NCI-H2081 (cell line): ENCODE results near the gene PUM2.
A peak's percentile ranks its signal among the peaks of the same experiment; 100 is the strongest.
"Not testable (repeated sequence)": the region's sequence is repeated elsewhere in the genome, so short reads cannot be mapped to it uniquely, and the experiment has no call there.

Experiments used
- DNase-seq, 2 experiments: peaks; one replicate each; lab custom pipeline; 2025; lab: John Stamatoyannopoulos, UW

Gene PUM2

DNA sequence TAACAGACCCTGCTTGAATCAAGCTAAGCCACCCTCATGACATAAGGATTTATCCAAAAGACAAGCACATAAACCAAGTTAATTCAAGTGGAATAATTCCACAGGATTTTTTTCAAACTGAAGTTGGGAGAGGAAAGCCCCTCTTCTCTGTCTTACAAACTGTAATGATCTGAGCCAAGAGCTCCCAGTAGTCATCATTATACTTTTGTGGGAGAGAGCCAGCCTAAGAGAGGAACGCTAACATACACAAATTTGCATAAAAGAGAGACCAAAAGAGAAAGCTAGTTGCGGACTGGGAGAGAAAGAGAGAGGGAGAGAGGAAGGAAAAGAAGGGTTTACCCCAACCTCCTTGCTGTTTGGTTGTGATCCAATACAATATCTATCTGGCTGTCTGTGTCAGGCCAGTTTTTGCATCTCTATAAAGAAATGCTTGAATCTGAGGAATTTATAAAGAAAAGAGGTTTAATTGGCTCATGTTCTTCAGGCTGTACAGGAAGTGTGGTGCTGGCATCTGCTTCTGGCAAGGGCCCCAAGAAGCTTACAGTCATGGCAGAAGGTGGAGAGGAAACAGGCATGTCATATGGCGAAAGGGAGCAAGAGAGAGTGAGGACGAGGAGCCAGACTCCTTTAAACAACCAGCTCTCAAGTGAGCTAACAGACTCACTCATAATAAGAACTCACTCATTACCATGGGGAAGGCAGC, 20.8 kb upstream of the PUM2 start:
- DNase-seq: no peak

DNA sequence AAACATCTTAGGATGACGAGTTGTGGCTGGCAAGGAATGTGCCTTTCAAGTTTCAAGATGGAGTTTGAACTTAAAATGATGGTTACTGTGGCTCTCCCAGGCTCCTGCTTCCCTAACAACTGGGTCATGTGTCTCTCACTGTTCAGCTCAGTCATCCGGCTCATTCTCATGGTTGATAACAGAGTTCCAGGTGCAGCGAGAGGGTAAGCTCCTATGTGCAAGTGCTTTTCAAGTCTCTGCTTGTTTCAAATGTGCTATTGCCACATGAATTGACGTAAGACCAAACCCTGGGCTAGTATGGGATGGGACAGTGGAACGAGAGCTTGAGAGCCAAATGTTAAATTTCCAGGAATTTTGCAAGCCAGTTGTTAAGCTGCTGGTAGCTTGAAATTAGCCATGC, 19.5 kb upstream of the PUM2 start:
- DNase-seq: no peak

DNA sequence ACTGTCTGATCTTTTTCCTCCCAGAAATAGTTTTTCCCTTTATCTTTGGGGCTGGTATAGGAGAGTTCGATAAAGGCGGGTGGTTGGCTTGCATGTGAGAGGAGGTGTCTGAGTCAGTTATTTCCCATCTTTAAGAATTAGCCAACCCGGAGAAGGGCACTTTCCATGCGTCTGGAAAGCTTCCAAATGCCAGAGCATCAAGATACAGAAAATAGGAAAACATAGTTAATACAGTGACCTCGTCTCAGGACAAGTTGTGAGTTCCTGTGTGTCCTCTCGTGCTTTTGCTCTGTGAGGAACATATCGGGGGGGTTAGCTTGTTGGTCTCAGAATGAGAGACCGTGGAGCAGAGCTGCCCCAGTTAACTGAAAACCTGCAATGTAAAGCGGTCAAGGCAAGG, 18.7 kb upstream of the PUM2 start:
- no peak for DNase-seq

DNA sequence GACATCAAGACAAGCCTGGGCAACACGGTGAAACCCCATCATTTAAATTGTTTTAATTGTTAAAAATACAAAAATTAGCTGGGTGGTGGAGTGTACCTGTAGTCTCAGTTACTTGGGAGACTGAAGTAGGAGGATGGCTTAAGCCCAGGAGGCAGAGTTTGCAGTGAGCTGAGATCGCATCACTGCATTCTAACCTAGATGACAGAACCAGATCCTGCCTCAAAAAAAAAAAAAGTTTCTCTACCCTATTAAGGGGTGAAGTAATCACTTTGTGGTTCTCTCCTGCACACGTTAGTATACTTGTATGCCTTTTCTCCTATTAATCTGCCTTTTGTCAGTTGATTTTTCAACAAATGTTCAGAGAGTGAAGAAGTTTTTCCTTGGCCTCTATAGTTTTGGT, 18.1 kb upstream of the PUM2 start:
- no peak for DNase-seq

DNA sequence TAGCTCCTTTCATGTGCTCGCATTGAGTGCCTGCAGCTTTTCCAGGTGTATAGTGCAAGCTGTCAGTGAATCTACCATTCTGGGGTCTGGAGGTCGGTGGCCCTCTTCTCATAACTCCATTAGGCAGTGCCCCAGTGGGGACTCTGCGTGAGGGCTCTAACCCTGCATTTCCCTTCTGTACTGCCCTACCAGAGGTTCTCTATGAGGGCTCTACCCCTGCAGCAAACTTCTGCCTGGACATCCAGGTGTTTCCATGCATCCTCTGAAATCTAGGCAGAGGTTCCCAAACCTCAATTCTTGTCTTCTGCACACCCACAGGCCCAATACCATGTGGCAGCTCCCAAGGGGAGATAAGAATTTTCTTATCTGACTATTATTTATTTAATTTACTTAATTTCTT, 17.3 kb upstream of the PUM2 start:
- not testable (repeated sequence) for DNase-seq

DNA sequence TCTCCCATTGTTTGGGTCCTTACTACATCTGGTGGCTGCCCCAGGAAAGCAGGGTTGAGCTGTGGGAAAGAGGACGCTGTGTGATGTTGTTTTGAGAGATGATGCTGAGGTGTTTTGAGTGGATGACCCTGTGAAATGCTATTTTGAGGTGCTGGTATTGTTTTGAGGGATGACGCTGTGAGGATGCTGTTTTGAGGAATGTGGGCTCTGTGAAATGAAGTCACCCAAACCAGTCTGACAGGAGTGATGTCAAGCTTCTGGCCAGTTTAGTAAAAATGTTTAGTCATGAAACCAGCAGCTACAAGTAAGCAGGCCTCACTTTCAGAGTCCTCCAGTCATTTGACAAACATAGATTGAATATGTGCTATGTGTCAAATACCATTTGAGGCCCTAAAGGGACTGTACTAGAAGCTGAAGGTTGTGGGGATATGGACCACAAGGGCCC, 16.1 kb upstream of the PUM2 start:
- no peak for DNase-seq

DNA sequence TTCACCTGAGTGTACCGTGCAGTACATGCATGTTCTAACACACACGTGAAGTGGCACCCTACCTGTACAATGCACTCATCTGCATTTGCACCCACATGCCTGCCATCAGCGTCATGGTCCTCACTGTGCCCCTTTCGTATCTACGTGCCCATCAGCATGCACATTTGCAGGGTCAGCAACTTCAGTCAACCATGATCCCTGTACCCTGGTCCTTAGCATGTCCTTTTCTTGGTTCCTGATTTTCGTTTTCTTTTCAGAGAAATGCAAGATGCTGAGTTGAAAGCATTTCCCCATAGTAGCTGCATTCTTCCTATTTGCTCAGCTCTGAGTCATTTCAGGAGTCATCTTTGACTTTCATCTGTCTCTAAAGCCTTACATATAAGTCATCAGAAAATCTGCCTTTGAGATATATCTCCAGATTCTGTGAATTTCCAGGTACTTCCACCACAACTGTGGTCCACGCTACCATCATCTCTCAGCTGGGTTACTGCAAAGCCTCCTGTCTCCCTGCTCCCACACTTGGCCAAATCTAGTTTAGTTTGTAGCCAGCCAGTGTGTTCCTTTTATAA, 14.7 kb upstream of the PUM2 start:
- DNase-seq: no peak

DNA sequence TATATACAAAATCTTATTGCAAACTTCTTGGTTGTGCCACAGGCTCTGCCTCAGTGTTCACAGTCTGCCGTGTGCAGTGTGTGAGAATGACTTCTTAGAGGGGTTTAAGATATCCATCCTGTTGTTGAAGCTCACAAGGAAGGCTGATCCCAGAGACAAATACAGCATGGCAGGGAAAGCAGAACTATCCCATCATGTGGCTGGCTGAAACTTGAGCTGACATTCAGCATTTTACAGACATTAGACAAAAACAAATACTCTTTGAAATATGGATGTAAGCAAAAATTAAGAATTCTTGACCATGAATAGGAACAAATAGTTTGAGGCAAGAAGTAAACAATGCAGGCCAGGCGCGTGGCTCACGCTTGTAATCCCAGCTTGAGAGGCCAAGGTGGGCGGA, 12.9 kb upstream of the PUM2 start:
- no peak for DNase-seq

DNA sequence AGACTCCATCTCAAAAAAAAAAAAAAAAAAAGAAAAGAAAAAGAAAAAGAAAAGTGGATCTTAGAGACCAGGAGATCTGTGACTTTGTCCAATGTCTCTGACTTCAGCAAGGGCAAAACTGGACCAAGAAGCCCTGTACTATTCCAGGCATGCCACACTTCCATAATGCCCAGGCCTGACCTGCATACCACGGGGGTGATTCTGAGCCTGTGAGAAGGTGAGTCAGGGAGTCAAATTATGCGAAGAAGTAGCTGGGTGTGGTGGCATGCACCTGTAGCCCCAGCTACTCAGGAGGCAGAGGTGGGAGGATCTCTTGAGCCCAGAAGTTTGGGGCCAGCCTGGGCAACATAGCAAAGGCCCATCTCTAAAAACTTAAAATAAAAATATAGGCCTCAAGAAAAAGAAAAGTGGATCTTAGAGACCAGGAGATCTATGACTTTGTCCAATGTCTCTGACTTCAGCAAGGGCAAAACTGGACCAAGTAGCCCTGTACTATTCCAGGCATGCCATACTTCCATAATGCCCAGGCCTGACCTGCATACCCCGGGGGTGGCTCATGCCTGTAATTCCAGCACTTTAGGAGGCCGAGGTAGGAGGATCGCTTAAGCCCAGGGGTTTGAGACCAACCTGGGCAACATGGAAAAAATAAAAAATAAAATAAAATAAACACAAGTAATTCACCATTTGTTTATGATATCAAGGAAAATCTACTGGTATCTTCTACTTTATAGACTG, 12.2 kb upstream of the PUM2 start:
- no peak for DNase-seq

DNA sequence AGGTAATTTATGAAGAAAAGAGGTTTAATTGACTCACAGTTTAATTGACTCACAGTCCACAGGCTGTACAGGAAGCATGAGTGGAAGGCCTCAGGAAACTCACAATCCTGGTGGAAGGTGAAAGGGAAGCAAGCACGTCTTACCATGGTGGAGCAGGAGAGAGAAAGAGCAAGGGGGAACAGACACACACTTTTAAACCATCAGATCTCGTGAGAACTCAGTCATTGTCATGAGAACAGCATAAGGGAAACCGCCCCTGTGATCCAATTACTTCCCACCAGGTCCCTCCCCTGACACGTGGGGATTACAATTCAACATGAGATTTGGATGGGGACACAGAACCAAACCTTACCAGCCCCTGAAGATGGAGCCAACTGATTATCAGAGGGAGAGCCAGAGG, 11.2 kb upstream of the PUM2 start:
- DNase-seq: no peak

DNA sequence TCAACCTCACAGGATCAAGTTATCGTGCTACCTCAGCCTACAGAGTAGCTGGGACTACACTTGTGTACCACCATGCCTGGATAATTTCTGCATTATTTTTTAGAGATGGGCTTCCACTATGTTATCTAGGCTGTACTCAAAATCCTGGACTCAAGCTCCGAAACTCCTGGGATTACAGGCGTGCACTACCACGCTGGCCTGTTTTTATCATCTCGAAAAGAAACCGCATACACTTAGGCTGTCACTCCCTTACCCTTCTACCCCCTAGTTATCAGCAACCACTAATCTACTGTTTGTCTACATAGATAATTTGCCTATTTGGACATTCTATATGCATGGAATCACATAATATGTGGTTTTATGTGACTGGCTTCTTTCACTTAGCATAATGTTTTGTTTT, 8.5 kb upstream of the PUM2 start:
- no peak for DNase-seq

DNA sequence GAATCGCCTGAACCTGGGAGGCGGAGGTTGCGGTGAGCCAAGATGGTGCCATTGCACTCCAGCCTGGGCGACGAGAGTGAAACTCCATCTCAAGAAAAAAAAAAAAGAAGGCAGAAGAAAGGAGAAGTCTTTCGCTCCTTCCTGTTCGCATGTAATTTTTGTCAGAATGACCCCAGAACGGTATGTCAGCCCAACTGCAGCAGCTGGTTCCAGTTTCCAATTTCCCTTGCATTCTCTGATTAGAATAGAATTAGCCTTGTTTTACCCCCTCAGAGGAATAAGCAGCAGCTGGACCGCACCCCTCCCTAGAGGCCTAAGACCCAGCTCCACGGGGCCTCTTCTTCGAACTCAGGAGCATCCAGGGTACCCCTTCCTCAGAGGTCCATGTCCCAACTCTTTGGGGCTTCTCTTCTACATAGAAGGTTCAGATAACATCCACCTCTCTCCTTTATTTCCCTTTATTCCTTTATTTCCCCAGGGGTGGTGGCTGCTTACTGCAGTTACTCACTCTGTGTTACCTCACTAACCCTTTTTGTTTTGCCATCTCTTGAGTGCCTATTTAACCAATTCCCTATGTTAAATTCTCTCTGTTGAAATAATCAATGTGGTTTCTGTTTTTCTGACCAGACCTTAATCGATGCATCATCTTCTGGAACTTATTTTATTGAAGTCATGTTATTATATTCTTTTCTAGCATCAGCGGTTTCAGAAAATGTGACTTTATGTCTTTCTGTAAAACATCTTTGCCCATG, 7.2 kb upstream of the PUM2 start:
- no peak for DNase-seq

DNA sequence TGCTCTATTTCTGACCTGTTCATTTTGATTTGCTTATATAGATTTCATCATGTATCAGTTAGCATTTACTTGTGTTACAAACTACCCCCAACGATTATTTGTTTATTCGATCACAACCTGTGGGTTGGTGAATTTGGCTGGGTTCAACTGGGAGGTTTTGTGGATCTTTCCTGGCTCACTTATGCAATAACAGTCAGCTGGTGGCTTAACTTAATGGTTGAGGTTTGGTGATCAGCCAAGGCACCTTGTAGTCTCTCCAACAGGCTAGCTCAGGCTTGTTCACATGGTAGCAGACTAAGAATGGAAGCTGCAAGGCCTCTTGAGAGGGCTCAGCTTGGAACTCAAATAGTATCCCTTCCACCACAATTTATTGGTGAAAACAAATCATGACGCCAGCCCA, 5.4 kb upstream of the PUM2 start:
- peak; percentile 34 to 62 for DNase-seq

DNA sequence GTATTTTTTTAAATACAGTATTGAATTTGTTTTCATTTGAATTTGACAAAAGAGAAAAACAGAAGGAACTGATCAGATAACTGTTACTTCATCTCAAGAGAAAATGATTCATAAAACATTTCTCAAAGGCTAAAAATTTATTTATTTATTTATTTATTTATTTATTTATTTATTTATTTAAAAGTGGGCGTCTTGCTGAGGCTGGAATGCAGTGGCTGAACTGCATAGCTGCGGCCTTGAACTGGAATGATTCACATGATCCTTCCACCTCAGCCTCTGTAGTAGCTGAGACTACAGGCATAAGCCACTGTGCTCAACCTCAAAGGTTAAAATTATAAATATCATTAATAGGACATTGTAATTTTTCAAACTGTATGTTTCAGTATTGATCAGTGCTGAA, 4.5 kb upstream of the PUM2 start:
- no peak for DNase-seq

DNA sequence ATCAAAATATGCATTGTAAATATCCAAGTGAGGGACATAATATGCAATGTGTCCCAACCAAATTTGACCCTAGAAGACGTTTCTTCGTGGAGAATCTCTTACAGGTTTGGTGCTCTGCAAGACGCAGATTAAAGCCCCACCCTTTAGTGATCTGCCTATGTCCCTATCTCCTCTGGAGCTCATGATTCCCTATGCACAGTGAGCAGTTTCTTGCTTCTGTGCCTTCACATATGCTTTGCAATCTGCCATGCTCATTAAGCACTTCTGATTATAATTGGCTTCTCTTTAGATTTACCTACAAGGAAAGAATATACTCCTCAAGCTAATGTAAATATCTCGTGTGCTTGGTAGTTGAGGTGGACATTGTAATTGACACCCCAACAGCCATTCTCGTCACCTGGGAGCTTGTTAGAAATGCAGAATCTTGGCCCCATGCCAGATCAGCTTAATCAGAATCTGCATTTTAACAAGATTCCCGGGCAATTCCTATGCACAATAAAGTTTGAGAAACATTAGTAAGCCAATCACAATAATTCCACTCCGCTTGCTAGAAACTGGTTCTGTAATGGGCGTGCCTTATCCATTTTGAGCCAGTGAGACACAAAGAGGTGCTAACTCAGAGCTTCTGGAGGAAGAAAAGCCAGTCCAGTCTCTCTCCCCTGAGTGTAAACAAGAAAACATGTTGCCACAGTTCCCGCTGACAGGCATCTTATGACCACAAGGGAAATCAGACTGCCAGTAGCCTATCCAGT, 2.8 kb upstream of the PUM2 start:
- peak; percentile 6 to 43 for DNase-seq

DNA sequence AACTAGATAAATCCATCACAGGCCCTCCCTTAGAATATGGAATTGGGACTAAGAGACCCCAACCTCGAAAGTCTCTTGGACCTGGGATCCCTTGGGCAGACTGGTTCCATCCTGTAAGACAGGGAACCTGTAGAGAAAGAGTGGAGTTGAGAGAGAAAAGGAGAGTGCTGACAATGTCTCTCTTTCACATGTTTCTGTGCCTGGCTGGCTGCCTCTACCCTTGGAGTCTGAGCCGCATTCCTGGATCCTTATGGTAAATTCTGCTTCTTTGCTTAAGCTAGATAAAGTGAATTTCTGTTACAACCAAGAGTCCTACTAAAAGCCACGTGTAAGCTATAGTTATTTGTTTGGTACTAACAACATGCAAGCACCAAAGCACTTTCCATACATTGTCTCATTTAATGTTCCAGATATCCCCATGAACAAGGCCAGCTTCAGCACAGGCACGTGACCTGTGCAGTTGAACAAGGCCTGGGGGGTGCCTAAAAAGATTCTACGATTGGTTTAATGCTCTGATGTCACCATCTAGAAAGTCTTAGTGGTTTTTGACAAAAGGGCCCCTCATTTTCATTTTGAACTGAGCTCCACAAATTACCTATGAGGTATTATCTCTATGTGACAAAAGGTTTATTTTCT, 2.1 kb upstream of the PUM2 start:
- DNase-seq: no peak

DNA sequence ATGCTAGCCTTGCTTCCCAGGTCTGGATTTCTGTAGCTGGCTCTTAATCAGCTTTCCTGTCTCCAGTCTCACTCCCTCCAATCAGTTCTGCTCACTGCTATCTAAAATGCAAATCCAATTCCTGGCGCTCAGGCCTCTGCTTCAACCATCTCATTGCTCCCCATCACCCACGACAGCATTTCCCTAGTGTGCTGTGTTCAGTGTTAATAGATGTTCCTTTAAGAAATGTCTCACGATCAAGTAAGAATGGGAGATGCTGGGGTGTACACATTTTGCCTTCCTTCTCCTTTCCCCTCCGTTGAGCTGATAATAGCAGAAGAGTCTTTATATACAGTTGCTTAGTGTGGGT, 1.6 kb upstream of the PUM2 start:
- DNase-seq: peak; percentile 17 to 39

DNA sequence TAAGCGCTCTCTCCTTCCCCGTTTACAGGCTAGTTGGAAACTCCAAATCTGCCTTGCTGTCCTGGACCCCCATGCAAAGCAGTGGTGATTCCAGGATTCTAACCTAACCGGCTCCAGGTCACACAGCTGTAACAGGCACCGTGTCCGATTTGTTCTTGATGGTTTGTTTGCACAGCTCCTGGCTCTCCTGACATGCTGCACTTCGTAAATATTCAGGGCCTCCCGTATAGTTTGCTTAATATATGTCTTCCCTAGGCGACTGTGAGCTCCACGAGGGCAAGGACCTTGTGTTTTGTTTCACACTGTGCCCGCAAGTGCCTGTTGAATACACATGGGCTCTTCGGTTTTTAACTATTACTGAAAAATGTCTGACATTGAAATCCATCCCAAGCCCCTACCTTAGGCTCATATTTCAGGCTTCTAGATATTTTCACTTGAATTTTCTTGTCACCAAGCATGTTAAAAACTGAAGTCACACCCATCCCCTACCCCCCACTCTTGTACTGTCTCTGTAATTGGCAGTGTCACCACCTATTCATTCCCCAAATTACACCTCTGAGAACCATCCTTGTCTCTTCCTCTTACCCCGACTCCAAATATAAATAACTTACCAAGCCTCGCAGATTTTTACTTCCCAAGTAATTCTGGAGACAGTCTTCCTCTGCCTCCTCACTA, 1.0 kb upstream of the PUM2 start:
- peak; percentile 61 to 87 for DNase-seq

DNA sequence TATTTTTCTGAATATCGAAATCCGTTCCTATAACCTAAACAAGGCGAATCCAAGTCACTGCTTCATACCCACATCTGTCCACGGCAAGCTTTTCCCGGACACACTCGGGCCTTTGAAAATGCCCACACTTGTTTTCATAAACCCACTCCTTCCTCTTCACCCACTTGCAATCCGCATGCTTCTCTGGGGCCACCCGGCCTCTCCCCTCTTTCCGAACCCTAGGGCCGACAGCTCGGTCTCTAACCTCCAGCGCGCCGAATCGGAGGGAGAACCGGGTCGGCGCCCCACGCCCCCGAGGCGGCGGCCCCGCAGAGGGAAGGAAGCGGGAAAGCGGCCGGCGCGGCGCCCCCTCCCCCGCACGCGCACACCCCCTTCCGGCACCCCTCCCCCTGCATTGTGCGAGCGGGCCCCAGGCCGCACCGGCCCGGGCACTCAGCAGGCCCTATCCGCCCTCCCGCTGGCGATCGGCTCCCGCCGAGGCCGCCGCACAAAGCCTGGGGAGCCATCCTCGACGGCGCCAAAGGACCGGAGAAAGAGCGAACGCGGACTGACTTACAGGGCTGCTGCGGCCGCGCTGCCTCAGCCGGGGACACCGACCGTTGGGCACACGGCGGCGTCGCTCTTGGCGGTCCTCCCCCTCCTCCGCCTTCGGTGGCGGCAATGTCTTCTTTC, 467 bp downstream of the PUM2 start:
- DNase-seq: peak; percentile 71 to 78

DNA sequence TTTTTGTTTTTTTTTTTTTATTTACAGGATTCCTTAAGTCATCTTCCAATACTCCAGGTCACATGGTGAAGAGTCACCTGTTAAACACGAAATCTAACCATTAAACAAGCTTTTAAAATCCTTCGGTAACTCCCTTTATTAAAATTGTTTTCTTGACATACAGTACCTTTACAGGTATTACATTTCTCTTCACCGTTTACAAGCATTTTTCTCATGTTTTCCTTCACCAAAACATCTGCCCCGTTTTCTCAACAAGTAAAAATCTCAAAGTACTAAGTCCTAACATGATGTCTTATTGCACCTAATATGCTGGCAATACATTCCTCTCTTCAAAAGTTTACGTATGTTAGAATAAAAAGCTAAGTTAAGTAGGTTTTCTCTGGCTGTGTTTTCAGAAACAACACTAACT, 1.1 kb downstream of the PUM2 start:
- no peak for DNase-seq
